ENCODE results near the gene RNMT. TPM values are rescaled to one million over a fixed set of nuclear protein-coding genes. Genes with fewer than 3 reads are reported as not detected.

RNMT gene
- total and polyA plus RNA-seq, 8 donors = 5.3 to 16.0 (median 13.4) TPM

DNA sequence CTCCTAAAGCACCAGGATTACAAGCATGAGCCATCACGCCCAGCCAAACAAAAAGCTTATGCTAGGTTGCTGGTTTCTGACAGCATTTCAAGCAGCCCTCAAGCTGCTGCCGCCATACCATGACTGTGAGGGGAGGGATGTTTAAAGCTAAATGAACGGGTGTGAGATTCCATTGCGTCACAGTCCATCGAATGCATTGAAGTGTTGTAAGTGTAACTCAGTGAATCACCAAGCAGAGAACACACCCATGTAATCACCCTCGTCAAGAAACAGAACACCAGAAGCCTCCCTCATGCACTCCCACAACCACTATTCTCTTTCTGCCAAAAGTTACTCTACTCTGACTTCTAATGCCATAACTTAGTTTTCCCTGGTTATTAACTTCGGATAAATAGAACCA is 64.7 kb downstream of the RNMT start:
- Histone ChIP-seq H3K9me3 (no peaks in the 10 kb centered on the region), H3K36me3 (no peaks in the 10 kb centered on the region), H3K27me3 (no peaks in the 10 kb centered on the region), H3K4me1 (peaks cover 0 to 4% (median 0%) of the 10 kb centered on the region in 3 donors), H3K4me3 (no peak overlapping the region), H3K27ac (no peak overlapping the region)
- no peak for TF ChIP-seq CTCF (IDR thresholded peaks at IDR 0.05)
- ATAC-seq = no peak
- no peak for DNase-seq
- no peak for FAIRE-seq
- intact Hi-C loops (cut with DNase I) = no loop called here
- 64 to 75% methylated on average over 7 of the region's 7 CpGs for WGBS, 2 donors

DNA sequence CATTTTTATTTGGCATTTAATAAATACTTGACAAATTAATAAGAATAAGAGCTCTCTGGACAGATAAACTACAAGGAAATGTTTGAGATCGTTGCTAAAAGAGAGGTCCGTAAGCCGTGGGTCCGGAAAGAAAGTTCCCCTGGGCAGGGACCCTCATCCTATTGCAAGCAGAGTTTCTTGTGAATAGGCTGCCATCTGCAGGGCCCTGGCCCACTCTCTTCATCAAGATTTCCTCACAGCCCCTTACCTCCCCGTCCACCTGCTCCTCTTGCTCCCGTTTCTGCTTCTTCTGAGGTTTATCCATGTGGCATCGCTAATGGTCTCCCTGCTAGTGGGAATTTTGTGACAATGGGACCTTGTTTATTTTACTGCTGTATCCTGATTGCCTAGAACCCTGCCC is 67.3 kb downstream of the RNMT start:
- H3K36me3 ChIP-seq = no peaks in the 10 kb centered on the region
- no peak overlapping the region for H3K27ac ChIP-seq
- 32 to 39% methylated on average over 7 of the region's 7 CpGs for WGBS, 2 donors
- no peaks in the 10 kb centered on the region for H3K27me3 ChIP-seq
- ATAC-seq (no peak), FAIRE-seq (no peak), DNase-seq (no peak)
- no peak for TF ChIP-seq CTCF (IDR thresholded peaks at IDR 0.05)
- H3K4me1 ChIP-seq = peaks cover 0 to 4% (median 0%) of the 10 kb centered on the region in 3 donors
- no peaks in the 10 kb centered on the region for H3K9me3 ChIP-seq
- intact Hi-C loops (cut with DNase I) = no loop called here
- H3K4me3 ChIP-seq = no peak overlapping the region

- no peak overlapping the region for H3K4me3 ChIP-seq
- no peak overlapping the region for H3K27ac ChIP-seq
- no peaks in the 10 kb centered on the region for H3K4me1 ChIP-seq
- TF ChIP-seq CTCF (IDR thresholded peaks at IDR 0.05) = no peak
- no peaks in the 10 kb centered on the region for H3K36me3 ChIP-seq
- no peak for FAIRE-seq
- ATAC-seq = no peak
- intact Hi-C loops (cut with DNase I) = no loop called here
- H3K9me3 ChIP-seq = no peaks in the 10 kb centered on the region
- WGBS, 2 donors = 69 to 80% methylated on average over 14 of the region's 14 CpGs
- H3K27me3 ChIP-seq = no peaks in the 10 kb centered on the region
- DNase-seq = no peak
These were observed 70.0 kb downstream of the RNMT start for GRCh38 chr18:13796515-13796914.

- Histone ChIP-seq H3K4me3 (no peak overlapping the region), H3K9me3 (no peaks in the 10 kb centered on the region), H3K27ac (no peak overlapping the region), H3K27me3 (no peaks in the 10 kb centered on the region), H3K36me3 (no peaks in the 10 kb centered on the region), H3K4me1 (no peaks in the 10 kb centered on the region)
- WGBS, 2 donors = 52 to 56% methylated on average over 3 of the region's 3 CpGs
- DNase-seq (no peak), FAIRE-seq (no peak), ATAC-seq (no peak)
- intact Hi-C loops (cut with DNase I) = no loop called here
- no peak for TF ChIP-seq CTCF (IDR thresholded peaks at IDR 0.05)
These were observed 70.7 kb downstream of the RNMT start for GRCh38 chr18:13797157-13797611.

GRCh38 chr18:13799396-13799795 is 72.9 kb downstream of the RNMT start:
- no peaks in the 10 kb centered on the region for H3K4me1 ChIP-seq
- TF ChIP-seq CTCF (IDR thresholded peaks at IDR 0.05) = no peak
- H3K4me3 ChIP-seq = no peak overlapping the region
- H3K36me3 ChIP-seq = no peaks in the 10 kb centered on the region
- DNase-seq (no peak), FAIRE-seq (no peak), ATAC-seq (no peak)
- no peaks in the 10 kb centered on the region for H3K27me3 ChIP-seq
- 77 to 86% methylated on average over 11 of the region's 11 CpGs for whole genome bisulfite sequencing, 2 donors
- no peaks in the 10 kb centered on the region for H3K9me3 ChIP-seq
- intact Hi-C loops (cut with DNase I) = no loop called here
- no peak overlapping the region for H3K27ac ChIP-seq

All from pancreas (tissue), 10 donors.